COLO668 (cell line): Measurements from ENCODE around the gene EPHB2.

ENCODE experiments used
- DNase-seq: peaks from one replicate; lab custom pipeline; 2025; ENCODE audit not compliant: unreplicated experiment; lab: John Stamatoyannopoulos, UW

Gene EPHB2

DNA sequence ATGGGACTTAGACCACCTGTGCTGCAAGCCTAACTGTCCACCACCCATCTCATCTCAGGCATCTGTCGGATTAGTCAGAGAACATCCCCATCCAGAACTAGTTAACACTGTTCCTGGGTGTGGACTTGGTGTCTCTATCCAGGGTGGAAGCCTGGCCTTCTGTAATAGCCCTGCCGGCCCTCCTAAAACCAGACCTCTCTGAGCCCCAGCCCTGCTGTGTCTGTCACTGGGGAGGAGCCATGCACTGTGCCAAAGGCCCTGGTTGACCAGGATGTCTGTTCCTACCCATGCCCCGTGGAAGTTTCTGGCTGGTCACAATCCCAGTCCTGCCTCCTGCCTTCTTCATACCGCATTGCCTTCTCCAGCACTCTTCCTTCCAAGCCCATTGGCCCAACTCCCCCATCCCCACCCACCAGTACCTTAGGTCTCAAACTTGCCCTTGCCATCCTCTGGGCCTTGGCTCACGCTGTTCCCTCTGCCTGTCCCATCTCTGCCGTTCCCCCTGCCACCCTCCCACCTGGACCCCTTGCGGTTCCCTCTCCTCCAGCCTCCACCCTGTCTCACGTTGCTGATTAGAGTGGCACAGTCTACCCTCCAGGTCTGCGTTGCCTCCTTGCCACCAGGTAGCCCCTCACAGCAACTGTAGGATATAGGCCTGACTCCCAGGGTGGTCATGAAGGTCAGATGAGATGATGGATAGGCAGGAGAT, 105.6 kb downstream of the EPHB2 start:
- no peak for DNase-seq

DNA sequence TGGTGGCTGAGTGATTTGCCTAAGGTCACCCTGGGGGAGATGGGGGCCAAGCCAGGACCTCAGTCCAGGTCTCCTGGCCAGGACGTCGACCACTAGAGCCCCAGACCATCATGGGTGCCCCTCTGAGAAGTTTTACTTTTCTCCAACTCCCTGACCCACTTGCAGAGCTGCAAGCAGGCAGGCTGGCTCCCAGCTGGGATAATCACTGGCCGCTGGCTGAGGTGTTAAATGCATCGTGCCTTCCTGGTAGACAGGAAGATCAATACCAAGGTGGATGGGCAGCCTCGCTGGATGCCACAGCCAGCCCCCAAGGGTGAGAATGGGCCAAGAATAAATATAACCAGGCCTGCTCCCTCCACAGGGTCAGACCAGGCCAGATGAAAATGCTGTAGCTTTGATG, 106.2 kb downstream of the EPHB2 start:
- no peak for DNase-seq

DNA sequence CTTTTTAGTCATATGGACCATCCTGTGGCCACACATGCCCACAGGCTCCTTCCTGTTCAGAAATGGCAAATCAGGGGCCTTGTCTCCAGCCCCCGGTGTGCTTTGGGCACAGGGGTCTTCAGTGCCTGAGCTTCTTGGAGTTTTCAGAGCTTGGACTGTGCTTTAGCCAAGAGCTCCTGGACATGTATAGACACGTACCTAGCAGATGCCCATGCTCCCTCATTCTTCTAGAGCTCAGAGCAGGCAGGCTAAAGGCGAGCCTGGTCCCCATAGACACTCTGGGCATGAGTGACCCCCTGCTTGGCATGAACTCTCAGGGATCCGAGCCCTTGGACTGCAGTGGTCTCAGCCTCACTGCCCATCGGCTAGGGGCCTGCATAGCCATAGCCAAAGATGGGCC, 106.8 kb downstream of the EPHB2 start:
- no peak for DNase-seq

DNA sequence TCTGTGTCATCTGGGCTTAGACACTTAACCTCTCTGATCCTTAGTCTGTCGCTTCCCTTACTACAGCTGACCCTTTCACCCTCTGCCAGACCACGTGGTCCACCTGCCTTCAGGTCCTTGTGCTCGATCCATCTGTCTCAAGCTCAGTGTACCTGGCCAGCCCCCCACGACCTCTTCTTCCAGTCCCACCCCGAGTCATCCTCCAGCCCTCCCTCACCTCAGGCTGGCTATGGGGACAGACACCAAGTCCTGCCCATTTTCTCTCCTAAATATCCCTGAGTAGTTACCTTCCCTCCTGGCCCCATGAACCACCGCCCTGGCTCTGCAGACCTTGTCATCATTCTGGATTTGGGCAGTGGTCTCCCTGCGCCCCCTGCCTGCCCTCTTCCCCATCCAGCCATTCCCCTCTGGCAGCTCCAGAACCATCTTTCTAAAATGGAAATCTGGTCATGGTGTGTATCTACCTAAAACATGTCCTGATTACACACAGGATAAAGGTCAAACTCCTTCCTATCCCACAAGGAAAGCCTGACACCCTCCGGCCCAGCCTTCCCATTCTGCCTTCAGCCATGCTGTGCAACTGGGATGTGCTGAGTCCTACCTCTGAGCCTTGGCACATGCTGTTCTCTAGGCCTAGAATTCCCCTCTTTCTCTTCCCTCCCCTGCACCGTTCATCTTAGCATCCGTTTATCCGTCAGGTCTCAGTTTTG, 107.6 kb downstream of the EPHB2 start:
- DNase-seq: no peak

DNA sequence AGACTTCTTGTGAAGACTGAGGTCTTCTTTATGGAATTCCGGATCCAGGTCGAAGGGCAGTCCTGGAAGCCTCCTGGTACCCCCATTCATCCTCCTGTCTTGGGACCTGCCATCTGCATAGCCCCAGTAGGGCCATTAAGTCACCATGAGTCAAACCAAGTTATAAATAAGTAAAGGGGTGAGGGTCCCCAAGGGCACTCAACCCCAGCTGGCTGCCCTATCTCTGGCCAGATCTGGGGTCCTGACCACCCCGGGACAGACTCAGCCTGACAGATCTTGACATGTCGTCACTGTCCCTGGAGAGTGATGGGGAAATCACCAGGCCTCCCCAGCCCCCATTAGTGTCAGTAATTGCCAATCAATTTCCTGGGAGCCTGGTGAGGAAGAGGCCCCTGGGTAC, 108.7 kb downstream of the EPHB2 start:
- DNase-seq: no peak

DNA sequence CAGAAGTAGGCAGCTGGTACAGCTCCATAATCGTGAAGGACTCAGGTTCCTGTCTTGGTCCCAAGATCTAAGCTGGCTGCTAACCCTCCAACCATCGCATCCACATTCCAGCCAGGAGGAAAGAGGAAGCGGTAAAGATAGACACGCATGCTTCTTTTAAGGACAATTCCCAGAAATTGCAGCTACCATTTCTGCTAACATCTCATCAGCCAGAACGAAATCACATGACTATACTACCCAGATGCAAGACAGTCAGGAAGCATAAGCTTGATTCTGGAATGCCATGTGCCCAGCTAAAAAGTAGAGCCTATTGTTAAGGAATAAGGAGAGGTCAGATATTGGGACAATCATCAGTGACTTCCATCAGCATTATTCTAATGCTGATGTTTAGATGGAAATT, 110.4 kb downstream of the EPHB2 start:
- no peak for DNase-seq

DNA sequence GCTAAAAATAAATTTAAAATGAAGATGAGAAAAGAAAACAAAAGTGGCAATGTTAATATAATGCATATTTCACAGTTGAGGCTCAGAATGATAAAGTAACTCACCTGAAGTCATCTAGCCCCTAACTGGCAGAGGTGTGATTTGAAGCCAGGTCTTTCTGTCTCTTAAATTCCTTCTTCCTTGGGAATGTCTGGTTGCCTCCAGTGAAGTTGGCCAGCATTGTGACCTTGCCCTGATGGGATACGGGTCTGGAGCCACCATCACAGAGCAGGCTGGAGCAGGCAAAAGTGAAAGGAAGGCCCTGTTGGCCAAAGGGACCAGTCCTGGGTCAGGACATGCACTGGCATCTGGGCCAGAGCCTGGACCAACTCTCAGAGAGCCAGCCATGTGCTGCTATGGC, 111.7 kb downstream of the EPHB2 start:
- no peak for DNase-seq

DNA sequence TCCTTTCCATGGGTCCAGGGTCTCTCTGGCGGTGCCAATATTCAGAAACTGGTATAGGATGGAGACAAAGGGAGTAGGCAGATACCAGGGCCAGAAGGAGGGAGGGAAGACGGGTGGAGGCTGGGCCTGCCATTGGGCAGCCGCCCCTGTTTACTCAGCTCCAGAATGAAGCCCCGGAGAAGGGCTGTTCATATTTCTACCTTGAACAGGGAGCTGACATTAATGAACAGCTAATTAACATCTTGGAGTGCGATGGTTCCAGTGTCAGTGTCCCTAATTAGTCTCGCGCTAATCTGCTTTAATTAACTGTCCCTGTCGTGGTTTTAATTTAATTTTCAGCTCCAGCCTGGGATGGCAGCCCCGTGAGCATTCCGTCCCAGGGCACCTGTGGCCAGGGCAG, 113.8 kb downstream of the EPHB2 start:
- no peak for DNase-seq

DNA sequence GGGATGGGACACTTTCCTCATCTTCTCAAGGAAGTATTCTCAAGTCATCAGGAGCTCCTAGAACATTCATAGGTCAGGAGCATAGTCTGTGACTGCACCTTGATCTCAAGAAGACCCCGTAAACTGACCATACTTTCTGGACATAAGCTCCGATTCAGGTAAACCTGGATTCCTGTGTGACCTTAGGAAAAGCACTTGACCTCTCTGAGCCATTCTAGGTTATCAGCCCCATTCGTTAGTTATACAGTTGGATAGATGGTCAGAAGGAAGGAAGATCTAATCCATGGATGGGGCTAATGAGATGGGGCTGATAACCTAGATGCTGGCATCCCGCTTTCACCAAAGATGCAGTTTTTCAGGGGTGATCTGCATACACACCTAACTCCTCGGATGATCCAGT, 114.3 kb downstream of the EPHB2 start:
- DNase-seq: no peak

DNA sequence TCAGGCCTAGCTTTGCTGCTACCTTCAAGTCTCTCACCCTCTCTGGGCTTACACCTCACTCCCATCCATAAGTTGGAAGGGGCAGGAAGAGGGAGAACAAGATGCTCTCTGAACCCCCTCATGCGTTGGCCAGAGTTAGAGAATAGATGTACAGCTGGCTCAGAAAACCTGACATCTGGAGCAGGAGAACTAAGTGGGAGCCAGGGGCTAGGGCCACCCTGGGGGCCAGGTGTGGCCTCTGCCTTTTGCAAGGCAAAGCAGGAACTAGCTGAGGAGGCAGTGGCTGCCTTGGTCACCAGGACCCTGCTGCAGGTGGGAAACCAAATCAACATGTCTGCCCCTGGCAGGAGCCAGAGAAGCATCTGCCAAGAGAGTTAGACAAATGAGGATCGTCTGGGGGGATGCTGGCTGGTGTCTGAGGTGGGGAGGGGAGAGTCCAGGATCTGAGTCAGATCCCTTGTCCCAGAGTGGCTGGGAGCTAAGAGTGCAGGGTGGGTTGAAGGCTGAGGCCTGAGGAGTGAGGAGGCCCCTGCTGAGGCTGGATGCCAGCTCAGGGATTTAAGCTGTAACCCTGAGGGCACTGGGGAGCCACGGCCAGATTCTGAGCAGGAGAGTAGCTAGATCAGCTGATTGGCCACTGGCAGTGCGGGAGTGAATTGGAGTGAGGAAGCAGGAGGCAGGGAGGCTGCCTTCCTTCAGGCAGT, 115.0 kb downstream of the EPHB2 start:
- DNase-seq: no peak

DNA sequence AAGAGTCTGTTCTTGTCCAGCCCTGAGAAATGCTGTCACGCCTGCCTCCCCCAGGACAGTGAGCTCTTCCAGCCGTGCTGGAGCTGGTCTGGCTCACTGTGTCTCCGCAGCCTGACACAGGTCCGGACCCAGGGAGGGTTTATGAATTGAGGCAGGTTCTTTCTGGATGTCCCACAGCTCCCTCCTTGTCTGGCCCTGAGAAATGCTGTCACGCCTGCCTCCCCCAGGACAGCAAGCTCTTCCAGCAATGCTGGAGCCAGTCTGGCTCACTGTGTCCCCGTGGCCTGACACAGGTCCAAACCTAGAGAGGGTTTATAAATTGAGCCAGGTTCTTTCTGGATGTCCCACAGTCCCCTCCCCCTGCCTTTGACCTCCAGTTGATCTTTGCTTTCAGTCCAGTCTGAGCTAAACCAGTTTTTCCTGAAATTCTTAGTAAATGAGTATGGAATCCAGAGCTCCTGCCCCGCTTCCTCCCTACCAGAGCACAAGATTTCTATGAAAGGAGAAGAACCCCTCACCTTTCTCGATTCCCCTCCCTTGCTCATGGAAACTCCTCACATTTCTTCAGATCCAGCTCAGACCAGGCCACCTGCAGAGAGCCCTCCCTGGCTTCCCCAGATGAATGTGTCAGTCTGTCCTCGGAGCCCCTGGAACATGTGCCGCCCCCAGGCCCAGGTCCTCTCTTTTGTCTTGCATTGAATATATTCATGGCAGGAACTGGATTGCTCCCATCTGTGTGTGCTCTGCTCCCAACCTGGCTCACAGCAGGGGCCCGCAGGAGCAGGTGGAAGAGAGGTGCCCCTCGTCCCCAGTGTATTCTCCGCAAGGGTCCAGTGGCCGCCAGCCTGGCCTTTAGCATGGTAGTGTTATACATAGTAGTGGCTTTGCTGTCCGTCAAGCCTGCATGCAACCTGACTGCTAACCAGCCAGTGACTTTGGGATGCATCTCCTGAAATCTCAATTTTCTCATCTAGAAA, 116.3 kb downstream of the EPHB2 start:
- DNase-seq: no peak

DNA sequence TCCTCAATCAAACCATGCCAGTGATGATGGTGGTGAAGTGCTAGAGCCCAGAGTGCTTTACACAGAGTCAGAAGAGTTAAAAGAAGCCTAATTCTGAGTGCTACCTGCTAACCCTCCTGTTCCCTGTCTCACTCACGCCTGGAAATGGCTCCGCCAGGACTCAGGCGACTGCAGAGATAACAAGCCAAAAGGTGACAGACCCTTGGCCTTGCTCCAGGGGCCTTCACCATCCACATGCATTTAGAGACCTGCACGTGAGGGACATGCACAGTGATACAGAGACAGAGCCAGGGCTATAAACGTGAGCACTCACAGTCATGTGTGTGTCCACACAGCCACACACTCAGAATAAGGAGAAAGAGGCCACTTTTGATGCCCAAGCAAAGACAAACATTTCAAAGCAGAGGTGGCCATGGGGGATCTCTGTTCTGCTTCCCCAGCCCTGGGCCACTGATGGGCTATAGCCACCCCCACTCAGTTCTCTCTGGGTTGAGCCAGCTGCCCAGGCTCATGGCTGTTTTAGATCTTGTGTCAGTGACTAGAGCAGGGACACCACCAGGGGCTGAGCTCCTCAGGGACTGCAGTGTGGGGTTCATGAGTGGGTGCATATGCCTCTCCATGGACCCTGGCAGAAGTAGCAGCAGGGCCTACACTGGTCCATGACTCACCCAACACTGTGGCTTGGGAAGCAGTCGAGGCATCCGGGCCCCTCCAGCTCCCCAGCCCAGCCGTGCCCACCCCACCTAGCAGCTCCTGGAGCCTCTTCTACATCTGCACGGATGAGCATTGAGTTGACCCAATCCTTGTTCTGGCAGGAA, 117.2 kb downstream of the EPHB2 start:
- DNase-seq: no peak

DNA sequence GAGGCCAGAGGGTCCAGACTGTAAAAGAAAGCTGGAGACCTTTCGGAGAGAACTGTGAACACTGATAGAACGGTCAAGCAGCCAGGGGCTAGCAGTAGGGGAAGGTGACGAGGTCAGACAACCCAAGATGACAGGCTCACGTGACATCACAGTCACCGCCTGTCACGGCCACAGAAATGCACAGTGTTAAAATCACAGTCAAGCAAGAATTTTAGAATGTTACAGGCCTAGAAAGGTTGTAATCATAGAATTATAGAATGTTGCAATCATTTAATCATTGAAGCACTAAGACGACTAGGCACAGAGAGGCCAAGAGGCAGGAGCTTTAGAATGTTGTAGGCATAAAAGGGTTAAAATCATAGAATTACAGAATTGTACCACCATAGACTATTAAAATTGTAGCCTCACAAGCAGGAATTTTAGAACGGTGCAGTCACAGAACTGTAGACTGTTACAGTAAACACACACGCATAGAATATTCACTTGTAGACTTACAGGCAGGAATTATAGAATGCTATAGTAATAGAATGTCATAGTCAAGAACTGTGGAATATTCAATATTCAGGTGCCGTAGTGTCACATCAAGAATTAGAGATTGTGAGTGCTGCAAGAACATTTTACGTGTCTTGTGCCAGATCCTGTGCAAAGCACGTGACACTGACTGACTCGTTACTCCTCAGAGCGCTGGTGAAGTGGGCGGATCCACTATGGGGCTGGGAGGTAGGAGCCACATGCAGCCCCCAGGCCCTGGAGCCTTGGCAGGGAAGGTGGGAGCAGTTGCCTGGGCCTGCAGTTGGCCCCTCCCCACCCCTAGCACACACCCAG, 118.1 kb downstream of the EPHB2 start:
- no peak for DNase-seq

DNA sequence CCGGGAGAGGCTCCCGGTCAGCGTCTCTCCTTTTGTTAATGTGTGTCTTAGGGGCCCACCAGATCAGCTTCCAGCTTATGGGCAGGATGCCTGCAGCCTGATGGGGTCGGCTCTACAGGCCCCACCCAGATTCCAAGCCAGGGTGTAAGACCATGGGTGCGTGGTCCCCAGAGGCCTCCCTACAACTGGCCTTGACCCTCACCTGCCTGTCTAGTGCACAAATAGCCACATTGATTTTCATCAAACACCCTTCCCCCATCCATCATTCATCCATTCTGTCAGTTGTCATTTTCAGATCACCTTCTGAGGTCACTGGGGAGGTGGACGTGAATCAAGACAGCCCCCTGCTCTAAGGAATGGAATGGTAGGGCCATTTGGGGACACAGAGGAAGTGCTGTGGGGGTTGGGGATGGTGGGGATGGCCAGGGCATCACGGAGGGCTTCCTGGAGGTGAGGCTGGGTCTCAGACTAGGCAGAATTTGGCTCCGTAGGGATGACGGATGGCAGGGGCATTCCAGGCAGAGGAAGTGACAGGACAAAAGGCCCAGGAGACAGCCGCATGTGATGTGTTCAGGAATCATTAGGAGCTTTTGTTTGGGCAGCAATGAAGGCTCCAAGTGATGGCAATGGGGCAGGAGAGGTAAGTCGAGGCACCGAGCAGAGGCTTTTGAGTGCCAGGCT, 118.8 kb downstream of the EPHB2 start:
- DNase-seq: no peak

DNA sequence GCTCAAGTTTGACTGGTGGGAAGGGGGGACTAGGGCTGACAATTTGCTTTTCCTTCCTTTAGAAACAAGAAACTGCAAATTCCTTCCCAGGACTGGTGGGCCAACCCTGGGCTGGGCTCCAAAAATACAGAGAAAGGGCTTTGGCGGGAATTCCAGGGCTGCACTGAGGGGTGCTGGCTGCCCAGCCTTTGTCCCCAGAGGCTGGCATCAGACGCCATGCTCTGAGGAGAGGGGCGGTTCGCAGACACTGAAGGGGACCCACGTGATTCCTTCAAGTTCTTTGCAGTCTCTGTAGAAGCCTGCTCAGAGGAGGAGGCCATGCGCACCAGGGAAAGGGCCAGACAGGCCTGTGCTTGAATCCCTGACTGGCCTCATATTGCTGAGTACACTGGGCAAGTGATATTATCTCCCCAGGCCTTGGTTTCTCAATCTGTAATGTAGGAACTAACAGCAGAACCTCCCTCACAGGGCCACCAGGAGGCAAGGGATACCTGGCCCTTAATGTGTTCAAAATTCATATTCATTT, 119.5 kb downstream of the EPHB2 start:
- DNase-seq: no peak

DNA sequence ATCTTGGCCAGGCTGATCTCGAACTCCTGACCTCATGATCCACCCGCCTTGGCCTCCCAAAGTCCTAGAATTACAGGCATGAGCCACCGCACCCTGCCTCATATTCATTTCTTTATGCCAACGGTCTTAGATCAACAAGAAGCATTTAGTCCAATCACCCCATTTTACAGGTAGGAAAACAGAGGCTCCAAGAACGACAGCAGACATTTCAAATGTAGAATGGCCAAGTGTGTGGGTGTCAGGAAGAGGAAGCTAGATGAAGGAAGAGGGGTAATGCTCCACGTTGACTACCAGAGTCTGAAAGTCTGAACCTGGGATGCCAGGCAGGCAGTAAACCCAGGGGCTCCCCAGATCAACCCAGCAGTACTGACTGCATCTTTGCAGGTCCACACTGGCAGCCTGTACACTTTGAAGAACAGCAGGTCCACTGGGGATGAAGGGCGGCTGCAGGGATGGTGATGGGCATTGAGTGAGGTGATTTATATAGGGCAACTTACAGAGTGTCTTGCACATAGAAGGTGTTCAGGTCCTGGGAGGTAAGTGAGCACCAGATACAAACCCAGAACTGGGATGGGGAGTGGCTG, 120.2 kb downstream of the EPHB2 start:
- DNase-seq: no peak

DNA sequence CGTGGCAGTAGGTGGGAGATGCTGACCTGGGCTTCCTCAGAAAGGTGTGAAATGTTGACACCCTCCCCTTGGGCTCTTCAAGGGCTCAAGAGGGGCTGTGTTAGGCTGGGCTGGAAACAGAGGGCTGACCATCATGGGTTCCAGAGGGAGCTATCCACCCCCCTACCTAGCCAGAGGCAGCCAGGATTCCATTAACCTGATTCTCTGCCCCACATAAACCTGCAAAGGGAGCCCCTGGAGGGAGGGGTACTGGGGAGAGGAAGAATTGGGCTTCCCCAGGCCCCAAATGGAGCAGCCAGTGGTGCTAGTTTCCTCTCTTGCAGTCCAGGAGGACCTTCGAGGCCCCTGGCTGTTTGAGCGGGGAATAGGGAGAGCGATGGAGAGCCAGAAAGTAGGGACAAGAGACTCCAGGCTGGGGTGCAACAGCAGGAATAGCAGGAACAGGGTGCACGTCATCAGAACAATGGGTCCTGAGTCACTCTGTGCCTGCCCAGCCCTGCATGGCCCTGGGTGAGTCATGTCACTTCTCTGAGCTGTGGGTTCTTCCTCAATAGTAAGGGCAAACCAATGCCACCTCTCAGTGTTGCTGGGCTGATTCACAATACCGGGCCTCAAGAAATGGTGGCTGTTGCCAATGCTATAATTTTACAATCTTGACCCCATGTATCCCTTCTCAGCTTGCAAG, 121.2 kb downstream of the EPHB2 start:
- peak; percentile 57 for DNase-seq

DNA sequence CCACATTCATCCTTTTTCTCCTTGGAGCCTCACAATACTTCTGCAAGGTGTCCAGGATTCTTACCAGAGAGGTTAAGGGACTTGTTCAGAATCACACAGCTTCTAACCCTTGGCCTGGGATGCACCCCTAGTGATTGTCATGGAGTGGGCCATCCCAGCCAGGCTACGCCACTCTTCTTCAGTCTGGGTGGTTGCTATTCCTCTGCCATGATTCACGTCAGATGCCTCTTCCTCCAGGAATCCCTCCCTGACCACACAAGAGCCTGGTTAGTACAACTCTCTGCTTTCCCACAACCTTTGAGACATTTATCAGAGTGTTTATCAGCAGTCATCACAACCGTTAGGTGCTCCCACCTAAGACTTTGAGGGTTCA, 121.8 kb downstream of the EPHB2 start:
- DNase-seq: no peak
